OCI-LY7 (cell line): ENCODE measurements around the gene BRI3BP.

Experiments
- CTCF ChIP-seq: fragments of 200-600 bp; sonication (generic); conservative IDR thresholded peaks from 2 replicates; pipeline ENCODE4 v1.5.1; 2014; ENCODE audit warnings: mild to moderate bottlenecking, antibody characterized with exemption, low read length, moderate library complexity, mixed read lengths
- EZH2phosphoT487 ChIP-seq: fragments of 200-600 bp; sonication (generic); IDR thresholded peaks from 2 replicates; pipeline ENCODE4 v1.6.1; 2018; ENCODE audit warnings: low read depth, borderline replicate concordance, mild to moderate bottlenecking, mixed run types, antibody characterized with exemption, low read length, moderate library complexity, mixed read lengths

GRCh38 chr12:124947013-124947412 is 46.4 kb upstream of the BRI3BP start:
- TF ChIP-seq CTCF, result no peak
- no peak for TF ChIP-seq EZH2phosphoT487
